WTC11 (cell line): Measurements from ENCODE around the gene AKR1D1. TPM values are rescaled to one million over a fixed set of nuclear protein-coding genes. Genes with fewer than 3 reads are reported as not detected.
A peak's percentile ranks its signal among the peaks of the same experiment; 100 is the strongest.
"Not testable (repeated sequence)": the region's sequence is repeated elsewhere in the genome, so short reads cannot be mapped to it uniquely, and the experiment has no call there.

Experiments used
- ATAC-seq: fragments of 200-7000 bp; cut with Tn5 transposase; 2 replicates; pipeline ENCODE4 v1.10.0; 2021; ENCODE audit warnings: mild to moderate bottlenecking, moderate library complexity
- CTCF ChIA-PET: fragments of 300-600 bp; sonication (Branson Sonifier 250); formaldehyde crosslinking; loops from one replicate; lab custom pipeline; 2021; ENCODE audit warnings: antibody characterized with exemption; lab: Charles Lee
- POLR2A ChIA-PET: fragments of 350-600 bp; sonication (Branson Sonifier 250); formaldehyde crosslinking; loops from one replicate; lab custom pipeline; 2021; ENCODE audit warnings: antibody characterized with exemption; lab: Charles Lee
- DNase-seq: peaks from one replicate; pipeline ENCODE4 v3.0.0; 2021; ENCODE audit warnings: low spot score
- H3K27ac Mint-ChIP-seq: 2 replicates; pipeline ENCODE4 v1.8.0; 2021; ENCODE audit warnings: mixed read lengths
- H3K27me3 Mint-ChIP-seq: 2 replicates; pipeline ENCODE4 v1.8.0; 2021; ENCODE audit warnings: low read depth, mild to moderate bottlenecking, moderate library complexity, mixed read lengths
- H3K36me3 Mint-ChIP-seq: 2 replicates; pipeline ENCODE4 v1.8.0; 2021; ENCODE audit warnings: mixed read lengths
- H3K4me1 Mint-ChIP-seq: 2 replicates; pipeline ENCODE4 v1.8.0; 2022; ENCODE audit warnings: mixed read lengths
- H3K4me3 Mint-ChIP-seq: 2 replicates; pipeline ENCODE4 v1.8.0; 2021; ENCODE audit warnings: mild to moderate bottlenecking, moderate library complexity, mixed read lengths
- H3K9me3 Mint-ChIP-seq: 2 replicates; pipeline ENCODE4 v1.8.0; 2021; ENCODE audit warnings: mixed read lengths
- CREB1 ChIP-seq: sonication (generic); formaldehyde crosslinking; IDR thresholded peaks from 2 replicates; pipeline ENCODE4 v1.8.0; 2023; ENCODE audit warnings: mild to moderate bottlenecking, missing genetic modification reagents
- CREM ChIP-seq: sonication (generic); formaldehyde crosslinking; IDR thresholded peaks from 2 replicates; pipeline ENCODE4 v1.8.1; 2022; ENCODE audit warnings: mild to moderate bottlenecking, missing genetic modification reagents, moderate library complexity
- ESRRA ChIP-seq: sonication (generic); formaldehyde crosslinking; IDR thresholded peaks from 2 replicates; pipeline ENCODE4 v1.8.1; 2022; ENCODE audit warnings: mild to moderate bottlenecking, missing genetic modification reagents, borderline replicate concordance
- ETV6 ChIP-seq: sonication (generic); formaldehyde crosslinking; IDR thresholded peaks from 2 replicates; pipeline ENCODE4 v1.8.1; 2022; ENCODE audit warnings: mild to moderate bottlenecking, missing genetic modification reagents
- GABPB1 ChIP-seq: sonication (generic); formaldehyde crosslinking; IDR thresholded peaks from 2 replicates; pipeline ENCODE4 v1.8.1; 2023; ENCODE audit warnings: mild to moderate bottlenecking, missing genetic modification reagents
- GRHL2 ChIP-seq: fragments of 250-450 bp; sonication (Bioruptor Pico); IDR thresholded peaks from 2 replicates; pipeline ENCODE4 v1.8.0; 2022; ENCODE audit warnings: mild to moderate bottlenecking, moderate library complexity; ENCODE audit not compliant: insufficient replicate concordance, severe bottlenecking
- HMGA2 ChIP-seq: fragments of 250-450 bp; sonication (Bioruptor Pico); IDR thresholded peaks from 2 replicates; pipeline ENCODE4 v1.4.0; 2021; ENCODE audit warnings: mild to moderate bottlenecking, moderate library complexity
- IRF2 ChIP-seq: sonication (generic); formaldehyde crosslinking; IDR thresholded peaks from 2 replicates; pipeline ENCODE4 v1.8.0; 2022; ENCODE audit warnings: low read depth, missing genetic modification reagents, borderline replicate concordance
- MYBL2 ChIP-seq: sonication (generic); formaldehyde crosslinking; IDR thresholded peaks from 2 replicates; pipeline ENCODE4 v1.8.1; 2023; ENCODE audit warnings: mild to moderate bottlenecking, moderate library complexity, missing genetic modification reagents
- NFE2L1 ChIP-seq: sonication (generic); formaldehyde crosslinking; IDR thresholded peaks from 2 replicates; pipeline ENCODE4 v1.8.1; 2023; ENCODE audit warnings: missing genetic modification reagents
- NR3C1 ChIP-seq: sonication (generic); formaldehyde crosslinking; conservative IDR thresholded peaks from 2 replicates; pipeline ENCODE4 v1.8.1; 2023; ENCODE audit warnings: low read depth, mild to moderate bottlenecking, missing genetic modification reagents
- SMAD3 ChIP-seq: sonication (generic); formaldehyde crosslinking; IDR thresholded peaks from 2 replicates; pipeline ENCODE4 v1.8.0; 2022; ENCODE audit warnings: missing genetic modification reagents, mild to moderate bottlenecking, borderline replicate concordance
- TCF7 ChIP-seq: sonication (generic); formaldehyde crosslinking; IDR thresholded peaks from 2 replicates; pipeline ENCODE4 v1.8.0; 2022; ENCODE audit warnings: mild to moderate bottlenecking, low read depth, missing genetic modification reagents, moderate library complexity
- TEAD4 ChIP-seq: sonication (generic); formaldehyde crosslinking; IDR thresholded peaks from 2 replicates; pipeline ENCODE4 v1.8.0; 2022; ENCODE audit warnings: mild to moderate bottlenecking, missing genetic modification reagents
- TP53 ChIP-seq: sonication (generic); formaldehyde crosslinking; IDR thresholded peaks from 2 replicates; pipeline ENCODE4 v1.8.1; 2023; ENCODE audit warnings: mild to moderate bottlenecking, missing genetic modification reagents
- ZNF232 ChIP-seq: sonication (generic); formaldehyde crosslinking; IDR thresholded peaks from 2 replicates; pipeline ENCODE4 v1.8.0; 2022; ENCODE audit warnings: mild to moderate bottlenecking, missing genetic modification reagents
- ZNF317 ChIP-seq: sonication (generic); formaldehyde crosslinking; IDR thresholded peaks from 2 replicates; pipeline ENCODE4 v1.8.1; 2023; ENCODE audit warnings: low read depth, mild to moderate bottlenecking, moderate library complexity, missing genetic modification reagents, borderline replicate concordance
- ZNF396 ChIP-seq: fragments of 250-450 bp; sonication (Bioruptor Pico); IDR thresholded peaks from 2 replicates; pipeline ENCODE4 v1.8.0; 2021; ENCODE audit warnings: mild to moderate bottlenecking, moderate library complexity, borderline replicate concordance
- ZNF416 ChIP-seq: fragments of 250-450 bp; sonication (Bioruptor Pico); IDR thresholded peaks from 2 replicates; pipeline ENCODE4 v1.9.0; 2021; ENCODE audit warnings: mild to moderate bottlenecking, inconsistent platforms
- total RNA-seq: library from RNA; stranded (reverse); gene quantifications from 3 replicates; pipeline ENCODE4 v1.2.3, GENCODE V29; 2021
- TF ChIP-seq, protein P1 (sequence below): sonication (generic); formaldehyde crosslinking; IDR thresholded peaks from 2 replicates; pipeline ENCODE4 v1.8.0; 2022; ENCODE audit warnings: mild to moderate bottlenecking, missing genetic modification reagents
- TF ChIP-seq, protein P2 (sequence below): sonication (generic); formaldehyde crosslinking; conservative IDR thresholded peaks from 2 replicates; pipeline ENCODE4 v1.8.1; 2023; ENCODE audit warnings: mild to moderate bottlenecking, low read depth, missing genetic modification reagents, moderate library complexity
- TF ChIP-seq, protein P3 (sequence below): sonication (generic); formaldehyde crosslinking; IDR thresholded peaks from 2 replicates; pipeline ENCODE4 v1.8.0; 2022; ENCODE audit warnings: mild to moderate bottlenecking, missing genetic modification reagents
- TF ChIP-seq, protein P4 (sequence below): sonication (generic); formaldehyde crosslinking; IDR thresholded peaks from 2 replicates; pipeline ENCODE4 v1.8.0; 2022; ENCODE audit warnings: mild to moderate bottlenecking, missing genetic modification reagents
- TF ChIP-seq, protein P5 (sequence below): sonication (generic); formaldehyde crosslinking; IDR thresholded peaks from 2 replicates; pipeline ENCODE4 v1.8.1; 2023; ENCODE audit warnings: mild to moderate bottlenecking, moderate library complexity, missing genetic modification reagents

AKR1D1 gene
- total RNA-seq, 1 experiment from 2014 or later: 0.24 TPM

DNA sequence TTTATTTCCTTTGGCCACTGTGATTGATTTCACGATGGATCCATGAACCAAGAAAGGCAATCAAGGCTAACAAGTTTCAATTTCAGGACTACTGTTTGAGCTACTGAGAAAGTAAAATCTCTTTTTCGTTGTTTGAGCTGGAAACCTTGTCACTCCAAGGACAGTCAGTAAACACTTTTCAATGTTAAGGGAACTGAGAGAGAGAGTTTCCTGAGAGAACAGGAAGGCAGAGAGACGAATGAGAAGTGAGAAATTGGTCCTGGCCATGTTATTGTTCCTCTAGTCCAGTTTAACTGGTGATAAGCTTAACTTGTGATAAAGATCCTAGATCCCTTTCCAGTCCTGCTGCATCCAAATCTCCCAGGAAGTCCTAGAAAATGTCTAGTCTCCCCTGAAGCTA lies 909 bp upstream of the AKR1D1 start:
- peaks cover 44% of the 10 kb centered on the region for H3K36me3 Mint-ChIP-seq
- H3K9me3 Mint-ChIP-seq: peaks cover 52% of the 10 kb centered on the region
- DNase-seq: no peak
- peaks cover 36% of the 10 kb centered on the region for H3K4me1 Mint-ChIP-seq
- TF ChIP-seq ZNF232 (no peak), IRF2 (CRISPR knock-in tag) (no peak), NFE2L1 (CRISPR knock-in tag) (no peak), CREM (CRISPR knock-in tag) (no peak), TP53 (CRISPR knock-in tag) (no peak), MYBL2 (CRISPR knock-in tag) (no peak), ESRRA (CRISPR knock-in tag) (no peak), GRHL2 (CRISPR knock-in tag) (no peak), SMAD3 (CRISPR knock-in tag) (no peak), ZNF317 (CRISPR knock-in tag) (no peak), NR3C1 (no peak), ZNF396 (CRISPR knock-in tag) (no peak)
- TF ChIP-seq, protein P1, sequence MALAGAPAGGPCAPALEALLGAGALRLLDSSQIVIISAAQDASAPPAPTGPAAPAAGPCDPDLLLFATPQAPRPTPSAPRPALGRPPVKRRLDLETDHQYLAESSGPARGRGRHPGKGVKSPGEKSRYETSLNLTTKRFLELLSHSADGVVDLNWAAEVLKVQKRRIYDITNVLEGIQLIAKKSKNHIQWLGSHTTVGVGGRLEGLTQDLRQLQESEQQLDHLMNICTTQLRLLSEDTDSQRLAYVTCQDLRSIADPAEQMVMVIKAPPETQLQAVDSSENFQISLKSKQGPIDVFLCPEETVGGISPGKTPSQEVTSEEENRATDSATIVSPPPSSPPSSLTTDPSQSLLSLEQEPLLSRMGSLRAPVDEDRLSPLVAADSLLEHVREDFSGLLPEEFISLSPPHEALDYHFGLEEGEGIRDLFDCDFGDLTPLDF (CRISPR knock-in tag): no peak
- TF ChIP-seq, protein P2, sequence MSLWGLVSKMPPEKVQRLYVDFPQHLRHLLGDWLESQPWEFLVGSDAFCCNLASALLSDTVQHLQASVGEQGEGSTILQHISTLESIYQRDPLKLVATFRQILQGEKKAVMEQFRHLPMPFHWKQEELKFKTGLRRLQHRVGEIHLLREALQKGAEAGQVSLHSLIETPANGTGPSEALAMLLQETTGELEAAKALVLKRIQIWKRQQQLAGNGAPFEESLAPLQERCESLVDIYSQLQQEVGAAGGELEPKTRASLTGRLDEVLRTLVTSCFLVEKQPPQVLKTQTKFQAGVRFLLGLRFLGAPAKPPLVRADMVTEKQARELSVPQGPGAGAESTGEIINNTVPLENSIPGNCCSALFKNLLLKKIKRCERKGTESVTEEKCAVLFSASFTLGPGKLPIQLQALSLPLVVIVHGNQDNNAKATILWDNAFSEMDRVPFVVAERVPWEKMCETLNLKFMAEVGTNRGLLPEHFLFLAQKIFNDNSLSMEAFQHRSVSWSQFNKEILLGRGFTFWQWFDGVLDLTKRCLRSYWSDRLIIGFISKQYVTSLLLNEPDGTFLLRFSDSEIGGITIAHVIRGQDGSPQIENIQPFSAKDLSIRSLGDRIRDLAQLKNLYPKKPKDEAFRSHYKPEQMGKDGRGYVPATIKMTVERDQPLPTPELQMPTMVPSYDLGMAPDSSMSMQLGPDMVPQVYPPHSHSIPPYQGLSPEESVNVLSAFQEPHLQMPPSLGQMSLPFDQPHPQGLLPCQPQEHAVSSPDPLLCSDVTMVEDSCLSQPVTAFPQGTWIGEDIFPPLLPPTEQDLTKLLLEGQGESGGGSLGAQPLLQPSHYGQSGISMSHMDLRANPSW (CRISPR knock-in tag): no peak
- TF ChIP-seq, protein P3, sequence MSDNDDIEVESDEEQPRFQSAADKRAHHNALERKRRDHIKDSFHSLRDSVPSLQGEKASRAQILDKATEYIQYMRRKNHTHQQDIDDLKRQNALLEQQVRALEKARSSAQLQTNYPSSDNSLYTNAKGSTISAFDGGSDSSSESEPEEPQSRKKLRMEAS (CRISPR knock-in tag): no peak
- TF ChIP-seq, all 79 proteins: peak for 0
- no peak for ATAC-seq
- H3K27me3 Mint-ChIP-seq: peaks cover 10% of the 10 kb centered on the region
- CTCF ChIA-PET: no interaction called here
- H3K4me3 Mint-ChIP-seq: no peak overlapping the region
- POLR2A ChIA-PET: no interaction called here
- no peak overlapping the region for H3K27ac Mint-ChIP-seq

DNA sequence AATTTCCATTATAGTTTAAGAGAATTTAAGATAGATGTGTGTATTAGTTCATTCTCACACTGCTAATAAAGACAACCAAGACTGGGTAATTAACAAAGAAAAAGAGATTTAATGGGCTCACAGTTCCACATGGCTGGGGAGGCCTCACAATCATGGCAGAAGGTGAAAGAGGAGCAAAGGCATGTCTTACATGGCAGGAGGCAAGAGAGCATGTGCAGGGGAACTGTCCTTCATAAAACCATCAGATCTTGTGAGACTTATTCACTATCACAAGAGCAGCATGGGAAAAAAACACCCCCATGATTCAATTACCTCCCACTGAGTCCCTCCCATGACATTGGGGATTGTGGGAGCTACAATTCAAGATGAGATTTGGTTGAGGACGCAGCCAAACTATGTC lies 473 bp upstream of the AKR1D1 start:
- H3K27me3 Mint-ChIP-seq: peaks cover 10% of the 10 kb centered on the region
- DNase-seq, H3K4me3 Mint-ChIP-seq, CTCF ChIA-PET, ATAC-seq, H3K27ac Mint-ChIP-seq, POLR2A ChIA-PET: not testable (repeated sequence)
- peaks cover 35% of the 10 kb centered on the region for H3K4me1 Mint-ChIP-seq
- H3K36me3 Mint-ChIP-seq: peaks cover 44% of the 10 kb centered on the region
- peaks cover 51% of the 10 kb centered on the region for H3K9me3 Mint-ChIP-seq

DNA sequence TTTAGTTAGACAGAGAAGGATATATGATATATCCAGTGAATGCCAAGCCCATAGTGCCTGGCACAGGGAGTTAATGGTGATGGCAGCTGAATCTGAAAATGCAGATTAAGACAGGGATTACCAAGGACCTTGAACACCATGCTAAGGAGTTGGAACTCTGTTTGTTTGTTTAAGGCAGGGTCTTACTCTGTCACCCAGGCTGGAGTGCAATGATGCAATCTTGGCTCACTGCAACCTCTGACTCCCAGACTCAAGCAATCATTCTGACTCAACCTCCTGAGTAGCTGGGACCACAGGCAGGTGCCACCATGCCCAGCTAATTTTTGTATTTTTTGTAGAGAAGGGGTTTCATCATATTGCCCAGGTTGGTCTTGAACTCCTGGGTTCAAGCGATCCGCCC lies 1.6 kb downstream of the AKR1D1 start:
- ChIA-PET POLR2A (no interaction called here), CTCF (no interaction called here)
- no peak overlapping the region for H3K4me3 Mint-ChIP-seq
- DNase-seq (no peak), ATAC-seq (no peak)
- peaks cover 18% of the 10 kb centered on the region for H3K4me1 Mint-ChIP-seq
- peak; percentile 98 for TF ChIP-seq GABPB1 (CRISPR knock-in tag)
- TF ChIP-seq SMAD3 (CRISPR knock-in tag): no peak
- H3K9me3 Mint-ChIP-seq: peaks cover 52% of the 10 kb centered on the region
- H3K27me3 Mint-ChIP-seq: peaks cover 10% of the 10 kb centered on the region
- peaks cover 43% of the 10 kb centered on the region for H3K36me3 Mint-ChIP-seq
- no peak overlapping the region for H3K27ac Mint-ChIP-seq

DNA sequence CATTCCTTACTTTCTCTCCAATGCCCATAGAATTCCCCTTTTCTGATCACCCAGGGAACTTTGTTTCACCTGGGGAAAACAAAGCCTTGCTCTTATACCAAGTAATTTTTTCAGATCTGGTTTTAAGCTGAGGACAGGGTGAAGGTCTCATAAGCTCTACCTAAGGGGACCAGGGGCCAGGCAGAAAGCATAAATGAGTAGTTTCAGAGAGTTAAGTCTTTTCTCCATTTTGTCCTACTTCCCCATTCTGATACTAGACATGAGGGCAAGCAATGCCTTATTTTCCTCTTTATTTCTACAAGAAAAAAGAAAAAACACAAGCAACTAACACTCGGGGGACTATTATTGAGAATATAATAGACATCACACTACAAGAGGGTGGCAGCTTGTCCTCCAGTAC lies 2.9 kb downstream of the AKR1D1 start:
- Mint-ChIP-seq H3K36me3 (peaks cover 32% of the 10 kb centered on the region), H3K27me3 (peaks cover 7% of the 10 kb centered on the region; the same call in 1 of the 2 replicates), H3K4me3 (no peak overlapping the region), H3K4me1 (0 out of 2 replicates have a peak, but pooled peaks cover 10% of the 10 kb centered on the region), H3K9me3 (peaks cover 41% of the 10 kb centered on the region), H3K27ac (no peak overlapping the region)
- ChIA-PET POLR2A (no interaction called here), CTCF (no interaction called here)
- no peak for DNase-seq
- ATAC-seq: no peak
- TF ChIP-seq GABPB1 (CRISPR knock-in tag) (no peak), ETV6 (CRISPR knock-in tag) (no peak), CREB1 (CRISPR knock-in tag) (no peak), TP53 (CRISPR knock-in tag) (no peak), TEAD4 (CRISPR knock-in tag) (no peak), TCF7 (no peak), ZNF416 (CRISPR knock-in tag) (no peak), HMGA2 (no peak)
- TF ChIP-seq, protein P4, sequence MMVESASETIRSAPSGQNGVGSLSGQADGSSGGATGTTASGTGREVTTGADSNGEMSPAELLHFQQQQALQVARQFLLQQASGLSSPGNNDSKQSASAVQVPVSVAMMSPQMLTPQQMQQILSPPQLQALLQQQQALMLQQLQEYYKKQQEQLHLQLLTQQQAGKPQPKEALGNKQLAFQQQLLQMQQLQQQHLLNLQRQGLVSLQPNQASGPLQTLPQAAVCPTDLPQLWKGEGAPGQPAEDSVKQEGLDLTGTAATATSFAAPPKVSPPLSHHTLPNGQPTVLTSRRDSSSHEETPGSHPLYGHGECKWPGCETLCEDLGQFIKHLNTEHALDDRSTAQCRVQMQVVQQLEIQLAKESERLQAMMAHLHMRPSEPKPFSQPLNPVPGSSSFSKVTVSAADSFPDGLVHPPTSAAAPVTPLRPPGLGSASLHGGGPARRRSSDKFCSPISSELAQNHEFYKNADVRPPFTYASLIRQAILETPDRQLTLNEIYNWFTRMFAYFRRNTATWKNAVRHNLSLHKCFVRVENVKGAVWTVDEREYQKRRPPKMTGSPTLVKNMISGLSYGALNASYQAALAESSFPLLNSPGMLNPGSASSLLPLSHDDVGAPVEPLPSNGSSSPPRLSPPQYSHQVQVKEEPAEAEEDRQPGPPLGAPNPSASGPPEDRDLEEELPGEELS (CRISPR knock-in tag): no peak
- TF ChIP-seq, protein P5, sequence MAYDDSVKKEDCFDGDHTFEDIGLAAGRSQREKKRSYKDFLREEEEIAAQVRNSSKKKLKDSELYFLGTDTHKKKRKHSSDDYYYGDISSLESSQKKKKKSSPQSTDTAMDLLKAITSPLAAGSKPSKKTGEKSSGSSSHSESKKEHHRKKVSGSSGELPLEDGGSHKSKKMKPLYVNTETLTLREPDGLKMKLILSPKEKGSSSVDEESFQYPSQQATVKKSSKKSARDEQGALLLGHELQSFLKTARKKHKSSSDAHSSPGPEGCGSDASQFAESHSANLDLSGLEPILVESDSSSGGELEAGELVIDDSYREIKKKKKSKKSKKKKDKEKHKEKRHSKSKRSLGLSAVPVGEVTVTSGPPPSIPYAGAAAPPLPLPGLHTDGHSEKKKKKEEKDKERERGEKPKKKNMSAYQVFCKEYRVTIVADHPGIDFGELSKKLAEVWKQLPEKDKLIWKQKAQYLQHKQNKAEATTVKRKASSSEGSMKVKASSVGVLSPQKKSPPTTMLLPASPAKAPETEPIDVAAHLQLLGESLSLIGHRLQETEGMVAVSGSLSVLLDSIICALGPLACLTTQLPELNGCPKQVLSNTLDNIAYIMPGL: no peak
